ENCODE results near the gene MACROH2A2. TPM values are rescaled to one million over a fixed set of nuclear protein-coding genes. Genes with fewer than 3 reads are reported as not detected.

MACROH2A2 gene
- total and polyA plus RNA-seq, 2 of the 13 experiments (the other 11 are each of a cell fraction or from before 2014, with no cell fraction given), result 9.8 to 43.1 TPM

- TF ChIP-seq FOXJ3 (CRISPR knock-in tag; IDR thresholded peaks at IDR 0.05; ENCODE audit: borderline replicate concordance), result 0 out of 2 replicates have a peak, but pooled peaks have one; percentile 50
- peak; percentile 72; the same call in 1 of the 2 replicates for TF ChIP-seq SSRP1 (CRISPR knock-in tag; IDR thresholded peaks at IDR 0.05)
- peak; percentile 90 for TF ChIP-seq ARID5B (CRISPR knock-in tag; IDR thresholded peaks at IDR 0.05)
- no peak for TF ChIP-seq BORCS8-MEF2B (CRISPR knock-in tag; IDR thresholded peaks at IDR 0.05)
- no peak for TF ChIP-seq HDAC6 (IDR thresholded peaks at IDR 0.05; ENCODE audit: low read depth, low read length)
- TF ChIP-seq CREM (IDR thresholded peaks at IDR 0.05), result 0 out of 2 replicates have a peak, but pooled peaks have one; percentile 20
- TF ChIP-seq CREM (CRISPR knock-in tag; IDR thresholded peaks at IDR 0.05), result no peak
- peak; percentile 18 for TF ChIP-seq ZNF781 (CRISPR knock-in tag; IDR thresholded peaks at IDR 0.05; ENCODE audit: borderline replicate concordance, not compliant biosample characterization)
- peak; percentile 93 for TF ChIP-seq ZNF770 (CRISPR knock-in tag; IDR thresholded peaks at IDR 0.05)
- no peak for TF ChIP-seq ZNF121 (CRISPR knock-in tag; IDR thresholded peaks at IDR 0.05)
- TF ChIP-seq KDM5B (CRISPR knock-in tag; IDR thresholded peaks at IDR 0.05; ENCODE audit: borderline replicate concordance), result peak; percentile 50; the same call in 1 of the 2 replicates
- no peak for TF ChIP-seq CSRNP1 (CRISPR knock-in tag; IDR thresholded peaks at IDR 0.05)
- no peak for TF ChIP-seq NFKB2 (CRISPR knock-in tag; IDR thresholded peaks at IDR 0.05; ENCODE audit: borderline replicate concordance)
- no peak for TF ChIP-seq FOXP1 (IDR thresholded peaks at IDR 0.05)
- peak; percentile 42; the same call in 1 of the 2 replicates for TF ChIP-seq FOXP1 (CRISPR knock-in tag; IDR thresholded peaks at IDR 0.05)
- peak in 1 of 2 experiments; percentile 73; a peak in 2 of 4 replicates for TF ChIP-seq KLF16 (CRISPR knock-in tag; IDR thresholded peaks at IDR 0.05)
- TF ChIP-seq ZNF878 (CRISPR knock-in tag; IDR thresholded peaks at IDR 0.05), result peak; percentile 19; the same call in 1 of the 2 replicates
- TF ChIP-seq ZNF644 (CRISPR knock-in tag; IDR thresholded peaks at IDR 0.05; ENCODE audit: low read depth), result peak; percentile 76
- TF ChIP-seq MED1 (CRISPR knock-in tag; IDR thresholded peaks at IDR 0.05), result peak; percentile 89
- peak; percentile 96 for TF ChIP-seq HNF4A (CRISPR knock-in tag; IDR thresholded peaks at IDR 0.05)
Measured at GRCh38 chr10:70109064-70109729, 56.6 kb downstream of the MACROH2A2 start (continued).
